ENCODE data around the gene MPP2. TPM values are rescaled to one million over a fixed set of nuclear protein-coding genes. Genes with fewer than 3 reads are reported as not detected.

The MPP2 gene
- polyA plus RNA-seq, 1 of the 3 experiments (the other 2 are of a cell fraction), result 8.3 TPM

DNA sequence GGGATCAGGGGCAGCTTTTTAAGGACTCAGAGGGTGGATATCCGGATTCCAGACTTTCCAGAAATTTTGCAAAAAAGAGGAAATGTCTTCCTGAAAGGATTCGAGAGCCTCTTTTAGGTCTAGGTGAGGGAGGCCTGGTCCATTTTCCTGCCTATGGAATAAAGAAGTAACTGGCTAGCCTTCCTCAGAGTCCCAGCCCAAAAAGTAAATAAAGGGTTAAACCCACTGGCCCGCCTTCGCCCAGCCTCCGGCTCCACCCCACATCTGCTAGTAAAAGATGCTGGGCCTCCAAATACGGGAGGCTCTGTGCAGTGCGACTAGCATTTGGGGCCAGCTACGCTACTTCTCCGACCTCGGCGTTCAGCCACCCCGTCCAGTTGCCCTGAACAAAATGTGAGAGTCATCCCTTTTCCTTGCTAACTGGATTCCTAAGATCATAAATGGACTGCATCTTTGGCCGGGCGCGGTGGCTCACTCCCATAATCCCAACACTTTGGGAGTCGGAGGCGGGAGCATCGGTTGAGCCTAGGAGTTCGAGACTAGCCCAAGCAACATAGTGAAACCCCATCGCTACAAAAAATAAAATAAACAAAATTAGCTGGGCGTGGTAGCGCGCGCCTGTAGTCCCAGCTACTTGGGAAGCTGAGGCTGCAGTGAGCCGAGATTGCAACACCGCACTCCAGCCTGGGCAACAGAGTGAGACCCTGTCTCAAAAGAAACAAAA, 824 bp upstream of the MPP2 start:
- peak overlapping the region; percentile 90 for H2AFZ ChIP-seq (ENCODE audit: low read depth)
- H3K4me2 ChIP-seq, result peak overlapping the region; percentile 100
- H3K36me3 ChIP-seq (replicated peaks in 1 of 2; ENCODE audit: control insufficient read depth in 1 of 2, insufficient read depth in 2 of 2, low read length in 1 of 2), result no peaks in the 10 kb centered on the region
- peaks cover 7% of the 10 kb centered on the region; the same call in 1 of the 2 replicates for H3K27me3 ChIP-seq (ENCODE audit: insufficient read depth)
- H3K9ac ChIP-seq, result peak overlapping the region; percentile 87
- no peaks in the 10 kb centered on the region for H4K20me1 ChIP-seq (ENCODE audit: insufficient read depth)
- 37% methylated on average over 26 of the region's 26 CpGs for WGBS (ENCODE audit: low lambda C conversion rate)
- peak; percentile 86 for DNase-seq
- H3K4me3 ChIP-seq (ENCODE audit: low read depth in 2 of 2, low read length in 1 of 2), result peak overlapping the region; percentile 66 to 91
- peak; percentile 20; the same call in 1 of the 2 replicates for TF ChIP-seq SIN3A (IDR thresholded peaks at IDR 0.05; ENCODE audit: borderline replicate concordance, low read depth, low read length)
- TF ChIP-seq, protein P1, sequence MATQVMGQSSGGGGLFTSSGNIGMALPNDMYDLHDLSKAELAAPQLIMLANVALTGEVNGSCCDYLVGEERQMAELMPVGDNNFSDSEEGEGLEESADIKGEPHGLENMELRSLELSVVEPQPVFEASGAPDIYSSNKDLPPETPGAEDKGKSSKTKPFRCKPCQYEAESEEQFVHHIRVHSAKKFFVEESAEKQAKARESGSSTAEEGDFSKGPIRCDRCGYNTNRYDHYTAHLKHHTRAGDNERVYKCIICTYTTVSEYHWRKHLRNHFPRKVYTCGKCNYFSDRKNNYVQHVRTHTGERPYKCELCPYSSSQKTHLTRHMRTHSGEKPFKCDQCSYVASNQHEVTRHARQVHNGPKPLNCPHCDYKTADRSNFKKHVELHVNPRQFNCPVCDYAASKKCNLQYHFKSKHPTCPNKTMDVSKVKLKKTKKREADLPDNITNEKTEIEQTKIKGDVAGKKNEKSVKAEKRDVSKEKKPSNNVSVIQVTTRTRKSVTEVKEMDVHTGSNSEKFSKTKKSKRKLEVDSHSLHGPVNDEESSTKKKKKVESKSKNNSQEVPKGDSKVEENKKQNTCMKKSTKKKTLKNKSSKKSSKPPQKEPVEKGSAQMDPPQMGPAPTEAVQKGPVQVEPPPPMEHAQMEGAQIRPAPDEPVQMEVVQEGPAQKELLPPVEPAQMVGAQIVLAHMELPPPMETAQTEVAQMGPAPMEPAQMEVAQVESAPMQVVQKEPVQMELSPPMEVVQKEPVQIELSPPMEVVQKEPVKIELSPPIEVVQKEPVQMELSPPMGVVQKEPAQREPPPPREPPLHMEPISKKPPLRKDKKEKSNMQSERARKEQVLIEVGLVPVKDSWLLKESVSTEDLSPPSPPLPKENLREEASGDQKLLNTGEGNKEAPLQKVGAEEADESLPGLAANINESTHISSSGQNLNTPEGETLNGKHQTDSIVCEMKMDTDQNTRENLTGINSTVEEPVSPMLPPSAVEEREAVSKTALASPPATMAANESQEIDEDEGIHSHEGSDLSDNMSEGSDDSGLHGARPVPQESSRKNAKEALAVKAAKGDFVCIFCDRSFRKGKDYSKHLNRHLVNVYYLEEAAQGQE (IDR thresholded peaks at IDR 0.05; ENCODE audit: low read depth, low read length), result no peak
- no peak for TF ChIP-seq RXRA (IDR thresholded peaks at IDR 0.05; ENCODE audit: borderline replicate concordance, low read depth)
- TF ChIP-seq, protein P2, sequence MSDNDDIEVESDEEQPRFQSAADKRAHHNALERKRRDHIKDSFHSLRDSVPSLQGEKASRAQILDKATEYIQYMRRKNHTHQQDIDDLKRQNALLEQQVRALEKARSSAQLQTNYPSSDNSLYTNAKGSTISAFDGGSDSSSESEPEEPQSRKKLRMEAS (IDR thresholded peaks at IDR 0.05; ENCODE audit: low read depth), result peak; percentile 16; the same call in 1 of the 2 replicates
- TF ChIP-seq TCF12 (IDR thresholded peaks at IDR 0.05), result peak; percentile 20; the same call in 1 of the 2 replicates
- H3K79me2 ChIP-seq (ENCODE audit: insufficient read depth), result no peaks in the 10 kb centered on the region
- no peaks in the 10 kb centered on the region for H3K9me3 ChIP-seq
- H3K9me2 ChIP-seq, result no peaks in the 10 kb centered on the region
- H3K27ac ChIP-seq (ENCODE audit: low read depth in 2 of 2, low read length in 1 of 2), result peak overlapping the region; percentile 24 to 91; a peak in 3 of 4 replicates
- ChIA-PET CTCF (interaction anchor here (0.9 to 23.5 kb wide), 11 partner anchors 9 to 260 kb away, joined by 3 to 344 read pairs (median 34); partner anchors contain the start of gene PPY), POLR2A (no interaction called here)
- H3F3A ChIP-seq (replicated peaks; ENCODE audit: insufficient read depth), result peaks cover 9% of the 10 kb centered on the region
- peaks cover 9 to 17% of the 10 kb centered on the region in 2 experiments; a peak in 2 of 4 replicates for H3K4me1 ChIP-seq (ENCODE audit: control insufficient read depth in 1 of 2, insufficient read depth in 2 of 2, low read depth in 1 of 2, low read length in 1 of 2)

- WGBS (ENCODE audit: low lambda C conversion rate), result 7% methylated on average over 21 of the region's 29 CpGs
- no peak for TF ChIP-seq CHD2 (IDR thresholded peaks at IDR 0.05; ENCODE audit: low read length, partially characterized antibody)
- TF ChIP-seq MXI1 (IDR thresholded peaks at IDR 0.05; ENCODE audit: low read depth, low read length), result 0 out of 2 replicates have a peak, but pooled peaks have one; percentile 4
- H3K4me1 ChIP-seq (ENCODE audit: control insufficient read depth in 1 of 2, insufficient read depth in 2 of 2, low read depth in 1 of 2, low read length in 1 of 2), result peaks cover 9 to 16% of the 10 kb centered on the region in 2 experiments; a peak in 2 of 4 replicates
- H3K27me3 ChIP-seq (ENCODE audit: insufficient read depth), result peaks cover 5% of the 10 kb centered on the region; the same call in 1 of the 2 replicates
- peak overlapping the region; percentile 24 to 91; a peak in 2 of 4 replicates for H3K27ac ChIP-seq (ENCODE audit: low read depth in 2 of 2, low read length in 1 of 2)
- H2AFZ ChIP-seq (ENCODE audit: low read depth), result peak overlapping the region; percentile 90
- H3K79me2 ChIP-seq (ENCODE audit: insufficient read depth), result no peaks in the 10 kb centered on the region
- ChIA-PET POLR2A (interaction anchor here (0.6 to 1.1 kb wide), 3 partner anchors 100 to 591 kb away, joined by 3 to 7 read pairs (median 4); no protein-coding TSS in a partner anchor), CTCF (interaction anchor here (0.9 to 23.5 kb wide), 13 partner anchors 7 to 233 kb away, joined by 3 to 344 read pairs (median 11); partner anchors contain the start of gene PPY)
- H3F3A ChIP-seq (replicated peaks; ENCODE audit: insufficient read depth), result peaks cover 9% of the 10 kb centered on the region
- no peaks in the 10 kb centered on the region for H3K9me2 ChIP-seq
- peak overlapping the region; percentile 66 to 91 for H3K4me3 ChIP-seq (ENCODE audit: low read depth in 2 of 2, low read length in 1 of 2)
- no peaks in the 10 kb centered on the region for H3K9me3 ChIP-seq
- H3K36me3 ChIP-seq (replicated peaks in 1 of 2; ENCODE audit: control insufficient read depth in 1 of 2, insufficient read depth in 2 of 2, low read length in 1 of 2), result no peaks in the 10 kb centered on the region
- no peaks in the 10 kb centered on the region for H4K20me1 ChIP-seq (ENCODE audit: insufficient read depth)
- DNase-seq, result no peak
- peak overlapping the region; percentile 100 for H3K4me2 ChIP-seq
- H3K9ac ChIP-seq, result peak overlapping the region; percentile 87
Measured at GRCh38 chr17:43906951-43907424, 348 bp downstream of the MPP2 start.

All from SK-N-SH (cell line).